Stimulated activated CD8-positive, alpha-beta memory T cell treated with anti-CD3 and anti-CD28 coated beads, Interleukin-7, amount 100 ng/mL, for 48 hours (primary cell): ENCODE results near the gene IGFBP5.

Source experiments
- DNase-seq, 2 donors: peaks; one replicate each; pipeline ENCODE4 v3.0.0-alpha.2; 2020; ENCODE audit warnings: low read depth in 1 of 2; ENCODE audit errors: extremely low read depth in 1 of 2

The IGFBP5 gene

DNA sequence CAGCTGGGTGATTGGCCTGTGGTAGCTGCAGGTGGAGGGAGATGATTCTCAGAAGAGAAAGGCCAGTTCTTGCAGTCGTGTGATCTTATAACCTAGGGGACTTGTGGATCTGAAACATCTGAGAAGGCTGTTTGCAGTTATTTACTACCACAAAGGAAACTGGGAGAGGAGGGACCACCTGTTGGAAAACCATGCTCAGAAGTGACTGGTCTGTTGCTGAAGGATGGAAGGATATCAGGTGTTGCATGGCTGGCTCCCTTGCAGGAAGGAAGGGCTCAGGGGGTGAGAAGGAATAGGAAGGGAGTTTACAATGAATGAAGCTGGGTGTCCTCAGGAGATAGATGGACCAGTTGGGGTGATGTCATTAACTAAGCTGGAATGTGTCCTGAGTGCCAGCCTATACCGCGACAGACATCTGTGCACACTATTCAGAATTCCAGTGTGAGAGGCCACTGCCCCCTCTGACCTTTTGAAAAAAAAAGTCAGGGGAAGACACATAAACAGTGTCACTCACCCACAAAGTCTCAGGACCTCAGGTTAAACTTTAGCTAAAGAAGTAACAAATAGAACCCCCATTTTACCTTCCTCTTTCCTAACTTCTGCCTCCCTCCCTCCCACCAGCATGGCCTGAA lies 44.6 kb downstream of the IGFBP5 start:
- no peak for DNase-seq

DNA sequence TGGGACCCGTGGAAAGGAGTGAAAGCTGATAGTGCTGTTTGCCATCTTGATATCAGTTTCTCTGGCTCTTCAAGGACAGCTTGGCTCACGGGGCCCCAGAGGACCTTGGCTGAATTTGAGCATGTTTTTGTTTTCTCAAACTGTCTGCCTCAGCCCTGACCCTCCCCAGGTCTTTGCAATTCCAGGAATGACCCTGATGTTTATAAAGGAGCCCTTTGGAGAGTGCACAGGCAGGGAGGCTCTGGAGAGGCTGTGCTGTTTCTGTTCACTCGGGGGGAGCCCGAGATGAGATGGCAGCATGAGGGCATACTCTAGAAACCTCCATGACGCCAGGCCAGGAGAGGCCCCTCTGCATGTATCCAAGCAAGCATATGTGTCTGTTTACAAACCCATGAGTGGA lies 45.8 kb downstream of the IGFBP5 start:
- no peak for DNase-seq

DNA sequence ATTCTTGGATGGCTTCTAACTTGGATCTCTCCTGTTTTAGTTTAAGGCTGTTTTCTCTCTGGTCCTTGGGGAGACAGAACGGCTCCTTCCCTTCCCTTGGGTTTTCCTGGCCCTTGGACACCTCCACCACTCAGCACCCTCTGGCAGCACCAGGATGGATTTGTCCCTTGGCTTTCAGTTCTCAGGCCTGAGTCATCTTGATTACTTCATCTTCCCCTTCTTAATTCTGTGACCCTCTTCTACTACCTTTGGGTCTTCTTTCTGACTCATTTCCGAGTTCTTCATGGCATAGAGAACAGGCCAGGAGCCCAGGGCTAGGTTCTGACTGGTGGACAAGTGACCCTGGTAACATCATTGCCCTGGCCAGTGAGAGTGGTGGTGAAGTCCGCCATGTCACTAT lies 47.2 kb downstream of the IGFBP5 start:
- no peak for DNase-seq

DNA sequence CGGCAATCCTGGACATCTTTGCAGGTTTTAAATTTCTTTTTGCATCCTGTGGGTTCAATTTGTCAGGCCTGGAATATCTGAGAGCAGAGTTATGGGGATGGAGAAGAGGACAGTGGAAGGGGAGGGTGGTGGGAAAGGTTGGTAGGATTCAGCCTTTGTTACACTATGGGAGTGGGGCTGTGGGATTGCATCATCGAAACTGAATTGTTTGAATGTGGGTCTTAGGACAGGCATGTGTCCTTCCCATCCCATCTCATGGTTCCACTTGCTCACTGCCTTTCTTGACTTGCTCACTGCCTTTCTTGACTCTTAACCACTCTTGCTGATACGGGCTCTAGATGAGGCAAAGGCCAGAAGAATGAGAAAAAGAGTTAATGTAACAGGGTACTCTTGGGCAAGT lies 49.2 kb downstream of the IGFBP5 start:
- DNase-seq, result no peak

- DNase-seq, result no peak
These were observed 49.8 kb downstream of the IGFBP5 start for GRCh38 chr2:216645636-216645950.

GRCh38 chr2:216644842-216645635 lies 50.3 kb downstream of the IGFBP5 start:
- no peak for DNase-seq

DNA sequence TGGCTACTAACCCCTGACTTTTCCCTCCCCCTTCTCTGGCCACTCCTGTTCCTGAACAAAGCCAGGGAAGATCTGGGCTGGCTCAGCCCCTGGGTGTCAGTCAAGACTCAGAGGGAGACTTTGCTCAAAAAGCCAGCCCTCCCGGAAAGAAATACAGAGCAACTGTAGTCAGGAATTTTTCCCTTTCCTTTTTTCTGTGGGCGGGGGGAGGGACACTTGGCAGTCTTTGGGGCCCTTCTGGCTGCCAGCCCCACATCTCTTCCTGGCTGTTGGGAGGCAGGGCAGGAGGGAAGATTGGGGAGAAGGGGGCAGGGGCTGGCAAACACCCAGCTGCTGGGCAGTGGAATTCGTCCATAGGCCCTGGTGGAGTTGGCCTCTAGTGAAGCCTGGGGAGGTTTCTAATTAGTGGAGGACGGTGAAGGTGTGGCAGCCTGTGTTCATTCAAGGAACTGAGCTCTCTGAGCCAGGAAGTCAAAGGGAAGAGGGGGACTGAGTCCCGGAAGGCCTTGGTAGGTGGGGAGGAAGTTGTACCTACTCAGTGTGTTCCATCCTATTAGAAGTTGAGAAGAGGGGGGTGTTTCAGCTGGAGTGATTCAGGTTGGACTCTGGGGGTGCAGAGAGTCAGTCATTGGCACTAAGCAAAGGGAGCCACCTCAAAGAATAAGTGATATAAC lies 51.2 kb downstream of the IGFBP5 start:
- DNase-seq, result no peak

DNA sequence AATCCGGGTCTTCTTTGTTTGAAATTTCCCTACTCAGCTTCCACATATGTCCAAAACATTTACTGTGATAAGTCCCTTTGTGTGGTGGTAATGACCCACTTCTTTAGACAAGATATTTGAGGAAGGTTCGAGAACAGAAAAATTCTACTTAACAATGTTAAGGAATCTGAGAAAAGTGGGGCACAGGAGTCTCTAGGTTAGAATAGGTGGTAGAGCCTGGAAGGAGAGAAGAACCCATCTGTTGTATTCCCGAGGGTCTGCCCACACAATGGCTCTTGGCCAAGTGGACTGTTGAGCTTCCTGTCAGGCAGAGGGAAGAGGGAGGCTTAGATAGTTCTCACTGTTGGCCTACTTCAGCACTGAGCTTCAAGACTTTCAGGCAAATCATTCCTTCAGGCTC lies 57.9 kb downstream of the IGFBP5 start:
- no peak for DNase-seq

GRCh38 chr2:216636551-216637450 lies 58.5 kb downstream of the IGFBP5 start:
- no peak for DNase-seq

GRCh38 chr2:216635701-216636550 lies 59.4 kb downstream of the IGFBP5 start:
- no peak for DNase-seq

DNA sequence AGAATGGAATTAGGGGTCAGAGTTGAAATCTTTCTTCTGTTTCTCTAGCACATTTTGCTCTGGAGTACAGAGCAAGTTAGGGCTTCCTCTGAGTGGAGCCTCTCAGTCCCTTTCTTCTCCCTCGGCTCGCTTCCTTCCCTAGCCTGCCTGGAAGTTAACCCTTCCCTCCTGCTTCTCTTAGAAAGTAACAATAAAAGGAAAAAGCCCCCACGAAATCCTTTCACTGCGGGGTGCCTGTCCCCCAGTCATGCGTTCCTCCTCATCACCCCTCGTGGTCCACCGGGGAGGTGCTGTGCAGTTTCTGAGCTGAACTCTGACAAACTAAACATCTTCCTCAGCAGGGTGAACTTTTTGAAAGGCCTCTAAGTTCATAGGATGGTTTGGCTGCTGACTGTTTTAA lies 60.2 kb downstream of the IGFBP5 start:
- DNase-seq, result no peak

DNA sequence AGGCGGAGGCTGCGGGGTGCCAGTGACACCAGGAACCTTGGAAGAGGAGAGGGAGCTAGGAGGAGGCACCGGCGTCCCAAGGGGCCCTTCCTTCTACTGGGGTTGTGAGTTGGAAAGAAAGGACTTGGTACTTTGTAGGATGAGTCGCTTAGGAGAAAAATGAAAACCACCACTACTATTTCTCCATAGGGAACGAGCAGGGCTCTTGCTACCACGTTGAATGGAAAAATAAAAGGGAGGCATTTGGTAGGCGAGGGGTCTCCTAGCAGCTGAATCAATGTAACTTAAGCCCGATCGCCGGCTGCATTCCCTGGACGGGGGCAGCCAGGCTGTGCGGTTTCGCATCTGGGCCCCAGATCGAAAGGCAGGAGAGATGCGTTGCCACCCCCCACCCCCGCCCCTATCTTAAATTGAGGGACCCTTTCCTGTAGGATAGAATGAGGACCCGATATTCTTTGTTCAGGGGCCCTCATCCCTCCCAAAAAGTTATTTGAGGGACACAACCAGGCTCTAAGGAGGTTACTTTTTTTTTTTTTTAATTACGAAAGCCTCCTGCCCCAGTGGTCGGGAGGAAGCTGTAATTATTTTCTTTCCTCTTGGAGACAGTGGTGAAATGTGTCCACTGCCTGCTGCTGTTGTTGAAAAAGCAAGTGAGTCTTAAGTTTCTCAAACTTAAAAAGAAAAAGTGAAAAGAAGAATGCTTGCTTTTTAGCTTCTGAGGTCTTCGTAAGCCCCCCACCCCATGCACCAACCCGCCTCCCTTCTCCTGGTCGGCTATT lies 60.8 kb downstream of the IGFBP5 start:
- no peak for DNase-seq

DNA sequence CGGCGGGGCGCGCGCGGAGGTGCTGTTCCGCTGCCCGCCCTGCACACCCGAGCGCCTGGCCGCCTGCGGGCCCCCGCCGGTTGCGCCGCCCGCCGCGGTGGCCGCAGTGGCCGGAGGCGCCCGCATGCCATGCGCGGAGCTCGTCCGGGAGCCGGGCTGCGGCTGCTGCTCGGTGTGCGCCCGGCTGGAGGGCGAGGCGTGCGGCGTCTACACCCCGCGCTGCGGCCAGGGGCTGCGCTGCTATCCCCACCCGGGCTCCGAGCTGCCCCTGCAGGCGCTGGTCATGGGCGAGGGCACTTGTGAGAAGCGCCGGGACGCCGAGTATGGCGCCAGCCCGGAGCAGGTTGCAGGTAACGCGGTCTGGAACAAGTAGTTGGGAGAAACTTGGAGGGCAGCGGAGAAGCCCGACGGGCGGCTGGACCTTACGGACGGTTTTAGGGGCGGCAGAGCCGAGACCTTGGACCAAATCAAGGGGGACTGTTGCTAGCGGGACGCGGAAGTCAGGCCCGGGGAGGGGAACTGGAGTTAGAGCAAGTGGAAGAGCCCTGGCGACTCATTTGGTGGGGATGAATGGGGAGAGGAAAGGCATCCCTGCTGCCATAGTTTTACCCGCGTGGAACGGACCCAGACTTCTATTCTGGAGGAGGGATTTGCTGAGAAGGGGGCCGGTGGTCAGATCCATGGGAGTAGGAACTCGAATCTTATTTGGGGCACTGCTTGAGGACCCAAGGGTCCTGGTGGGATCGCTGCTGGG lies 61.6 kb downstream of the IGFBP5 start:
- no peak for DNase-seq

GRCh38 chr2:216632952-216633615 lies 62.3 kb downstream of the IGFBP5 start, which contains the start of gene IGFBP2:
Gene IGFBP2 (plus strand): TSS chr2:216633420. CDS start chr2:216633524, 104 bp downstream.
- DNase-seq, result peak; percentile 15 to 29

GRCh38 chr2:216632346-216632951 lies 62.9 kb downstream of the IGFBP5 start:
- DNase-seq, result no peak

DNA sequence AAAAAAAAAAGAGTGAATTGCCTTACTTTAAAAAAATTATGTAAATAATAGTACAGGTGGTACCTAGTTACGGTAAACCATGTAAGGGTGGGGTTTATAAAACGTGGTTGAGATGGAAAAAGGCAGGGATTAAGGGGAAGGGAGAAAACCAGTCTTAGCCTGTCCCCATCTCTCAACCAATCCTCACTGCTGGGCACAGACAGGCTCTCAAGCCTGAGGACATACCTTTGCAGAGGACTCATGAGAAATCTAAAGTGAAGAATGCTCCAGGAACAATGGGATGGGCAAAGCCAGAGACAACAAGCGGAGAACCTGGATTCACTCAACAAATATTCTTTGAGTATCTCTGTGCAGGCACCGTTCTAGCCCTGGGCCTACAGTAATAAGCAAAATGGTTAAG lies 65.6 kb downstream of the IGFBP5 start:
- DNase-seq, result no peak

GRCh38 chr2:216626875-216627245 lies 68.5 kb downstream of the IGFBP5 start:
- DNase-seq, result no peak
